Skeletal muscle tissue (tissue), 4 donors: Measurements from ENCODE around the gene EDN2. TPM values are rescaled to one million over a fixed set of nuclear protein-coding genes. Genes with fewer than 3 reads are reported as not detected.
A peak's percentile ranks its signal among the peaks of the same experiment; 100 is the strongest.

ENCODE experiments used
- H3K27ac ChIP-seq: one replicate; pipeline ENCODE4 v1.7.0; 2013; ENCODE audit warnings: mild to moderate bottlenecking, low read depth, low read length, inconsistent platforms
- H3K27me3 ChIP-seq, 3 donors: one replicate each; pipeline ENCODE4 v1.7.0; 2013; ENCODE audit warnings: low read length in 3 of 3; ENCODE audit not compliant: control insufficient read depth in 3 of 3, insufficient read depth in 3 of 3
- H3K36me3 ChIP-seq, 3 donors: one replicate each; pipeline ENCODE4 v1.7.0; 2013; ENCODE audit warnings: low read length in 3 of 3; ENCODE audit not compliant: control insufficient read depth in 3 of 3, insufficient read depth in 3 of 3
- H3K4me1 ChIP-seq, 3 donors: one replicate each; pipeline ENCODE4 v1.7.0; 2013; ENCODE audit warnings: low read length in 3 of 3, mild to moderate bottlenecking in 3 of 3; ENCODE audit not compliant: control insufficient read depth in 3 of 3, insufficient read depth in 3 of 3
- H3K4me3 ChIP-seq, 3 donors: one replicate each; pipeline ENCODE4 v1.7.0; 2013; ENCODE audit warnings: low read length in 3 of 3
- H3K9ac ChIP-seq, 3 donors: one replicate each; pipeline ENCODE4 v1.7.0; 2013; ENCODE audit warnings: low read length in 3 of 3, mild to moderate bottlenecking in 3 of 3, moderate library complexity in 2 of 3, low read depth in 1 of 3
- H3K9me3 ChIP-seq, 3 donors: one replicate each; pipeline ENCODE4 v1.7.0; 2013; ENCODE audit warnings: low read length in 3 of 3; ENCODE audit not compliant: control insufficient read depth in 3 of 3
- total RNA-seq: library from RNA; depleted of rRNA; stranded (reverse); fragments of >200 nt; gene quantifications from one replicate; pipeline ENCODE4 v1.2.3, GENCODE V29; 2014
- donor health status: Osteomylitis.

The EDN2 gene
- total RNA-seq, 1 donor from 2014 or later: not detected

GRCh38 chr1:41526956-41527561 is 42.6 kb upstream of the EDN2 start:
- Histone ChIP-seq H3K4me1 (no peaks in the 10 kb centered on the region), H3K4me3 (no peak overlapping the region), H3K9me3 (no peaks in the 10 kb centered on the region), H3K27ac (no peak overlapping the region), H3K36me3 (no peaks in the 10 kb centered on the region), H3K27me3 (peaks cover 0 to 2% (median 0%) of the 10 kb centered on the region in 3 donors), H3K9ac (no peak overlapping the region)

- H3K9me3 ChIP-seq: no peaks in the 10 kb centered on the region
- H3K4me1 ChIP-seq: no peaks in the 10 kb centered on the region
- no peaks in the 10 kb centered on the region for H3K36me3 ChIP-seq
- no peak overlapping the region for H3K27ac ChIP-seq
- no peak overlapping the region for H3K4me3 ChIP-seq
- peaks cover 0 to under 1% (median 0%) of the 10 kb centered on the region in 3 donors for H3K27me3 ChIP-seq
- no peak overlapping the region for H3K9ac ChIP-seq
Observed at GRCh38 chr1:41525891-41526587, 41.6 kb upstream of the EDN2 start.

- no peak overlapping the region for H3K9ac ChIP-seq
Observed at GRCh38 chr1:41524676-41525675, 40.5 kb upstream of the EDN2 start.

GRCh38 chr1:41523949-41524675 is 39.6 kb upstream of the EDN2 start:
- no peak overlapping the region for H3K27ac ChIP-seq
- H3K36me3 ChIP-seq: no peaks in the 10 kb centered on the region
- no peaks in the 10 kb centered on the region for H3K9me3 ChIP-seq
- no peak overlapping the region for H3K9ac ChIP-seq
- no peaks in the 10 kb centered on the region for H3K27me3 ChIP-seq
- no peaks in the 10 kb centered on the region for H3K4me1 ChIP-seq
- no peak overlapping the region for H3K4me3 ChIP-seq

More at GRCh38 chr1:41524676-41525675, 40.5 kb upstream of the EDN2 start:
- no peaks in the 10 kb centered on the region for H3K9me3 ChIP-seq
- no peaks in the 10 kb centered on the region for H3K36me3 ChIP-seq
- no peak overlapping the region for H3K4me3 ChIP-seq
- H3K27me3 ChIP-seq: no peaks in the 10 kb centered on the region
- H3K27ac ChIP-seq: no peak overlapping the region
- no peaks in the 10 kb centered on the region for H3K4me1 ChIP-seq

- Histone ChIP-seq H3K9ac (no peak overlapping the region), H3K9me3 (no peaks in the 10 kb centered on the region), H3K36me3 (no peaks in the 10 kb centered on the region), H3K27ac (no peak overlapping the region), H3K4me1 (peaks cover 0 to 6% (median 4%) of the 10 kb centered on the region in 3 donors), H3K27me3 (no peaks in the 10 kb centered on the region), H3K4me3 (no peak overlapping the region)
Observed at GRCh38 chr1:41523071-41523470, 38.6 kb upstream of the EDN2 start.

DNA sequence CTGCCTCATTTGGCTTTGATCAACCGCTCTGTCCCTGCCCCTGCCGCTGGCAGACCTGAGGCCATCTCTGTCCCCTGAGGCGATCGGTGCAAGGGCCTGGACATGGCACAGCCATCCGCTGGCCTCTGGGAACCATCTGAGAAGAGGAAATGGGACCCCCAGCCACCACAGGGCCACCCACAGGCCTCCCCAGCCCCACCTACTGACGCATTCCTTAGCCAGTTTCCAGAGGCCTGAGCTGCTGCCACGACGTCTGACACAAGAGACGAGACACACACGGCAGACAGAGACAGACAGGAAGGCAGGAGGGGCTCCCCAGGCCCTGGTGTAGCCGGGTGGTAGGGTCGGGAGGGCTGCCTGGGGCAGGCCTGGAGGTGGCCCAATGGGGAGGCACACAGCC is 37.3 kb upstream of the EDN2 start:
- no peak overlapping the region for H3K4me3 ChIP-seq
- H3K9me3 ChIP-seq: no peaks in the 10 kb centered on the region
- H3K36me3 ChIP-seq: no peaks in the 10 kb centered on the region
- no peaks in the 10 kb centered on the region for H3K27me3 ChIP-seq
- peaks cover 6 to 19% (median 17%) of the 10 kb centered on the region in 3 donors for H3K4me1 ChIP-seq
- no peak overlapping the region for H3K9ac ChIP-seq
- no peak overlapping the region for H3K27ac ChIP-seq

DNA sequence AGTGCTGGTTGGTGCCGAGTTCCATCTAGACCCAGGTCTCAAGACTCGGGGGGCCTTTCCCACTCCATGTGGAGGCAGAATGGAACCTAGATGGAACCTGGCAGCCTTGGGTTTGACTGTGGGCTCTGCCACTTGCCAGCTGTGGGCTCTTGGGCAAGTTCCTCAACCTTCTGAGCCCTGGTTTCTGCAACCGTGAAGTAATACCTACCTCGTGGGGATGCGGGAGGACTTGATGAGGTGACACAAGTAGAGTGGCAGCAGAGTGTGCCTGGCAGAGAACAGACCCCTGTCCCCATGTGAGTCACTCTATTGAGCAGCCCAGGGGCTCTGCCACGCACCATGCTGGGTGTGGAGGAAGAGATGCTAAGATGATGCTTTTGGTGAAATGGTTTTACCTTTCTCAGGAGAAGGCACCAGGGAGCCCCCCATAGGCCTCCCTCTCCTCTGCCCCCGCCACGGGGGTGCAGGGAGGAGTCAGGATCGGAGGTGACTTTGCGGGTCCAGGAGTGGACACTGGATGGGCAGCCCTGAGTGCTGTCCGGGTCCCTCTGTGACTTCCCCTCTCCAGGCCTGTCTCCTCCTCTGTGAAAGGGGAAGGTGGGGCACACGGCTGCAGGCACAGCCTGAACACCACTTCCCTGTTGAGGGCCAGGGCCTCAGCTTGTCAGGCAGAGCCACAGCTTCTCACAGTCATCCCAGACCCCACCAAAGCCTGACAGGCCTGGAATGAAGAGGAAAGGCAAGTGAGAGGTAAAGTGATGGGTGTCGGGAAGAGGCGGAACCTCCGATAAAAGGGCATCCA is 36.7 kb upstream of the EDN2 start:
- Histone ChIP-seq H3K36me3 (no peaks in the 10 kb centered on the region), H3K4me1 (peaks cover 12 to 25% (median 23%) of the 10 kb centered on the region in 3 donors), H3K9me3 (no peaks in the 10 kb centered on the region)

GRCh38 chr1:41519667-41520066 is 35.2 kb upstream of the EDN2 start:
- Histone ChIP-seq H3K36me3 (no peaks in the 10 kb centered on the region), H3K4me1 (peaks cover 17 to 34% (median 31%) of the 10 kb centered on the region in 3 donors), H3K9me3 (no peaks in the 10 kb centered on the region), H3K4me3 (no peak overlapping the region), H3K27ac (no peak overlapping the region), H3K27me3 (no peaks in the 10 kb centered on the region), H3K9ac (no peak overlapping the region)

More for the DNA sequence above, 36.7 kb upstream of the EDN2 start:
- Histone ChIP-seq H3K27me3 (no peaks in the 10 kb centered on the region), H3K9ac (peak overlapping the region in 1 of 3 donors; percentile 33), H3K27ac (no peak overlapping the region), H3K4me3 (no peak overlapping the region)

DNA sequence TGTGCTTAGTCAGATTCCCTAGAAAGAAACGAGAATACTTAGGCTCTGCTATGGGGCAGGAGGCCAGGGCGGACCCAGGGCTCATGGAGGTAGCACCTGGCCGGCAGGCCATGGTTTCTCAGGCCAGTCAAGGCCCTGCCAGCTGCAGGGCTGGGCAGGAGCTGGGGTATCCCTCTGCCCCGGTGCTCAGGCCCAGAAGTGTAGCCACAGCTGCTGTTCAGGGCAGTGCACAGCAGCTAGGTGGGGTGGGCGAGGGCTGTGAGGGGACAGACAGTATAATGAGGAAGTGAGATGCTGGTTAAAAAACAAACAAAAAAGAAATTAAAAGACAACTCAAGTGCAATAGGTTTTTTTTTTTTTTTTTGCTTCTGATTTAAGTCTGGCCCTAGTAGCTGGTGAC is 34.0 kb upstream of the EDN2 start:
- Histone ChIP-seq H3K9me3 (no peaks in the 10 kb centered on the region), H3K27me3 (no peaks in the 10 kb centered on the region), H3K4me3 (no peak overlapping the region), H3K4me1 (peaks cover 17 to 34% (median 31%) of the 10 kb centered on the region in 3 donors), H3K36me3 (no peaks in the 10 kb centered on the region), H3K27ac (no peak overlapping the region), H3K9ac (no peak overlapping the region)
